Measurements from ENCODE around the gene SLC38A2. TPM values are rescaled to one million over a fixed set of nuclear protein-coding genes. Genes with fewer than 3 reads are reported as not detected.

SLC38A2 gene
- total RNA-seq, 2 donors from 2014 or later: 116 to 264 TPM

DNA sequence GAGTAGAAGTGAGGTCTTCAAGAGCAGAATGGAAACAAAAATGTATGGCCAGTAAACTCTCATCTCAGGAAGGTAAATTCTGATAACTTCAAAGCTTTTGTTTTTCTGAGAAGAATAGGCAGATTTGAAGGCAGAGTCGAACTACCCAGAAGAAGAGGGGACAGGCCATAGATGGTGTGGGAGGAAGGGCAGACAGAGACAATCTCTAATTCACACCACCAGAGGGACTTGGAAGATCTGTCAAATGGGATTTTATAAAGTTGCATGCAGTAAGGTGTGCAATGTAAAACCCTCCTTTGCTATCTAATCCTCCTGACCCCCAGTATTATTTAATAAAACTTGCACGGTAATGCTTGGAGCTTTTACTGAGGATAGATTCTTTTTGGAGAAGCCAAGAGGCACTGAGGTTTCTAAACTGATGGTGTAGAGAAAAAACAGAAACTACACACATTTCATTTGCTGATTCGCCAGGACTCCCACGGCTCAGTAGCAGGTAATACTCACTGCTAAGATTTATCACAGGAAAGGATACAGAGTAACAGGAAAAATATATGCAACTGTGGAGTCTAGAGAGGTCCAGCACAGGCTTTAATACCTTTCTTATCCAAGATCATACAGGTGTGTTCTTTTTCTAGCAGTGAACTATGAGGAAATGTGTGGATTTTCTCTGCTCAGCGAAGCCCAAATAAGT is 18.3 kb downstream of the SLC38A2 start:
- intact Hi-C loops (cut with DNase I): no loop called here
- WGBS: 69% methylated on average over 5 of the region's 5 CpGs

DNA sequence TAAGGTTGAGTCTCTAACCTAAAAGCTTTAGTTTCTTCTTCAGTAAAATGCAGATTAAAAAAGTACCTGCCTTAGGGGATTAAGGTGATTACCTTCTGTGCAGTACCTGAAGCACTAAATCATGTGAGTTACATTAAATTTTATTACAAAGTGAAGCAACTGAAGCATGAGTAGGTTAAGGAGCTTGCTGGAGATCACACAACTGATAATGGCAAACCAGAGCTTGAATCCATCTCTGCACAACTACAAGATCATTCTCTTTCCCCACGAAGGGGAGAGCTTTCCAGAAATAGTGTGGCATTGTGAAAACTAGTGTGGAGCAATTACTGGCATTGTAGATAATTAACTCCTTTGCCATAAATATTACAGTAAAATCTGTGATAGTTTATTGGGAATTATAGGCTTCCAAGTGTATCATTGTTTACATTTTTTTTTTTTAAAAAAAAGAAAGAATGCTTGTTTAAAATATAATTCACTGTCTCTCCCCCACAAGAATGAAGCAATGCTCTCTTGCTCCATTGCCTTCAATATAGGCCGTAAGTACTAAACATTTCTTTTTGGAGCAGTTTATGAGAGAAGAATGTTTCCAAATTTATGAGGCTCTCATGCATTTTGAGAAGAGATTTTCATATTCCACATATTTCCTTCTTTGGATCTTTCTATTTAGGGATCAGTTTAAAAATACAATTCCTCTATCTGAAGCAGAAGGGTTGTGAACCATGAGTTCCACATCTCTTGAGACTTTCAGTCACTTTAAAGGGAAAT is 20.5 kb downstream of the SLC38A2 start:
- 38% methylated on average over 2 of the region's 2 CpGs for WGBS
- Histone ChIP-seq H3K36me3 (no peaks in the 10 kb centered on the region), H3K4me3 (no peak overlapping the region)

More for the DNA sequence above, 18.3 kb downstream of the SLC38A2 start:
- TF ChIP-seq CTCF (IDR thresholded peaks at IDR 0.05): no peak
- no peaks in the 10 kb centered on the region for H3K36me3 ChIP-seq
- H3K4me1 ChIP-seq (replicated peaks): no peaks in the 10 kb centered on the region
- H3K27me3 ChIP-seq (replicated peaks; ENCODE audit: insufficient read depth): no peaks in the 10 kb centered on the region
- H3K27ac ChIP-seq: no peak overlapping the region
- H3K9me3 ChIP-seq: no peaks in the 10 kb centered on the region
- H3K4me3 ChIP-seq: no peak overlapping the region
- no peak for DNase-seq (ENCODE audit: low spot score)

GRCh38 chr12:46351138-46351537 is 21.4 kb downstream of the SLC38A2 start:
- no peaks in the 10 kb centered on the region for H3K27me3 ChIP-seq (replicated peaks; ENCODE audit: insufficient read depth)
- H3K36me3 ChIP-seq: no peaks in the 10 kb centered on the region
- no peak for TF ChIP-seq POLR2AphosphoS5 (IDR thresholded peaks at IDR 0.05)
- TF ChIP-seq POLR2A (IDR thresholded peaks at IDR 0.05): no peak
- TF ChIP-seq CTCF (IDR thresholded peaks at IDR 0.05): no peak
- intact Hi-C loops (cut with DNase I): no loop called here
- WGBS: 88% methylated on average over 1 of the region's 1 CpG
- DNase-seq (ENCODE audit: low spot score): no peak
- no peaks in the 10 kb centered on the region for H3K9me3 ChIP-seq
- H3K27ac ChIP-seq: no peak overlapping the region
- no peak overlapping the region for H3K4me3 ChIP-seq
- H3K4me1 ChIP-seq (replicated peaks): no peaks in the 10 kb centered on the region

More for the DNA sequence above, 20.5 kb downstream of the SLC38A2 start:
- no peak for TF ChIP-seq POLR2A (IDR thresholded peaks at IDR 0.05)
- TF ChIP-seq POLR2AphosphoS5 (IDR thresholded peaks at IDR 0.05): no peak
- no peak for TF ChIP-seq CTCF (IDR thresholded peaks at IDR 0.05)
- Histone ChIP-seq H3K27me3 (replicated peaks; ENCODE audit: insufficient read depth) (no peaks in the 10 kb centered on the region), H3K9me3 (no peaks in the 10 kb centered on the region), H3K4me1 (replicated peaks) (no peaks in the 10 kb centered on the region), H3K27ac (no peak overlapping the region)
- intact Hi-C loops (cut with DNase I): no loop called here
- DNase-seq (ENCODE audit: low spot score): no peak

DNA sequence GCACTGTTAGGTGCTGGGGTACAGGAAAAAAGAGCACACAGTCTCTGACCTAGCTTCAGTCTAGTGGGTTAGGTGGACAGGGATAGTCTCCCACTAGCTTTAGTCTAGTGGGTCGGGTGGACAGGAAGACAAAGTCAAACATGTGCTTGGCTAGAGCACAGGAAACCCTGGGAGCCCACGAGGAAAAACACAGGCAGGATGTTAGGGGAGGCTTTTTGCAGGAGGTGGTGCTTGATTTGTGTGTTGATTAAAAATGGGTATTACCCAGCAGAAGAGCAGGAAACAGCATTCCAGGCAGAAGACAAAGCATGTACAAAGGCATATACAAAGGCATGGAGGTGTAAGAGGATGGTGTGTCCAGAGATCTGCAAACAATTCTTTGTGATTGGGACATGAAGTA is 23.3 kb downstream of the SLC38A2 start:
- Histone ChIP-seq H3K4me1 (replicated peaks) (no peaks in the 10 kb centered on the region), H3K4me3 (no peak overlapping the region), H3K27ac (no peak overlapping the region), H3K27me3 (replicated peaks; ENCODE audit: insufficient read depth) (no peaks in the 10 kb centered on the region), H3K9me3 (no peaks in the 10 kb centered on the region), H3K36me3 (no peaks in the 10 kb centered on the region)
- DNase-seq (ENCODE audit: low spot score): no peak
- 46% methylated on average over 2 of the region's 2 CpGs for WGBS
- intact Hi-C loops (cut with DNase I): no loop called here
- TF ChIP-seq POLR2A (IDR thresholded peaks at IDR 0.05) (no peak), CTCF (IDR thresholded peaks at IDR 0.05) (no peak), POLR2AphosphoS5 (IDR thresholded peaks at IDR 0.05) (no peak)

All from prostate gland (tissue), 2 donors.